GM19372 (cell line): ENCODE results near the gene CDCP1.
"Not testable (repeated sequence)": the region's sequence is repeated elsewhere in the genome, so short reads cannot be mapped to it uniquely, and the experiment has no call there.

Experiments
- ATAC-seq: cut with Tn5 transposase; IDR thresholded peaks from one replicate; pipeline ENCODE4 v1.9.1; 2021; ENCODE audit warnings: mild to moderate bottlenecking, low read depth, moderate library complexity; ENCODE audit not compliant: unreplicated experiment

Gene CDCP1

DNA sequence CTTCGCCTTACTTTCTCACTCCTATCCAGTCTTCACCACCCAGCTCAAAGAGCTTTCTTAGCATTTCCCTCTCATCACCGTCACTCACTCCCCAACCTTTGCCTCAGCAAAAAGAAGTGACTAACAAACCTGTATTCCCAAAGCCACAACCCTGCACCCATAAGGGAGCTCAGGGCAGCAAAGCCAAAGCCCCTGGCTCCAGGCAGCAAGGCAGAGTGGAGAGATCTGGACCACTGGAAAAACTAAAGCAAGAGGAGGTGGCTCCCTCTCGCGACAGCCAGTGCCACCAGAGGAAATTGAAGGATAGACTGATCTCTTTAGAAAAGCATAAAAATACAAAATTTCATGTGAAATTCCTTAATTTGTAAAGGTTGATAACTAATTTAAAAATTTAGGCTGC lies 25.1 kb upstream of the CDCP1 start:
- ATAC-seq: no peak

DNA sequence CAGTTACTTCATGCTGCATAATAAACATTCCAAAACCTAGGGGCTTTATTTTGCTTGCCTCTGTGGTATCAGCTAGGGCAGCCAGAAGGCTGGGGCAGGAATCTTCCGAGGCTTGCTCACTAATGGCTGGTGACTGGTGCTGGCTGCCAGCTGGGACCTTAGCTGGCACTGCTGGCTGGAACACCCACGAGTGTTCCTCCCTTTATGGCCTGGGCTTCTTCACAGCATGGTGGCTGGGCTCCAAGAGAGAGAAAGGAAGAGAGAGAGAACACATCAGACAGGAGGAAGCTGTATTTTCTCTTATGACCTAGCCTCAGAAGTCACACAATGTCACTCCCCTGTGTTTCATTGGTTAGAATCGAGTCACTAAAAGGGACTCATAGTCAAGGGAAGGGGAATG lies 23.9 kb upstream of the CDCP1 start:
- no peak for ATAC-seq

- no peak for ATAC-seq
Observed at GRCh38 chr3:45169125-45169904, 23.1 kb upstream of the CDCP1 start.

DNA sequence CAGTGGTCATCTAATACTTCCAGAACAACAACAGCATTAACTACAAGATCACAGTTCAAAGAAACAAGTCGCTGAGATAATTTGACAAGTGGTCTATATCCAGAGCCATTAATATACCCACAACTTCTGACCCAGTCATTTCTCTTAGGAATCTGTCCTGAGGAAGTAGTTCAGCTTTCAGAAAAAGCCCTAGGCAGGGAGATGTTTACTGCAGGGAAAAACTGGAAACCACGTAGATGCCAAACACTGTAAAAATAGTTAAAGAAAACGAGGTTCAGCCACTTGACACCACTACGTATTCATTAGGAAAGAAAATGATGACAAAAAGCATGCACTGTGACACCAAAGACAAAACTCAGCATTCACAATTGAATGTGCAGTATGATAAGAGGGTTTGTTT lies 22.3 kb upstream of the CDCP1 start:
- ATAC-seq: no peak

DNA sequence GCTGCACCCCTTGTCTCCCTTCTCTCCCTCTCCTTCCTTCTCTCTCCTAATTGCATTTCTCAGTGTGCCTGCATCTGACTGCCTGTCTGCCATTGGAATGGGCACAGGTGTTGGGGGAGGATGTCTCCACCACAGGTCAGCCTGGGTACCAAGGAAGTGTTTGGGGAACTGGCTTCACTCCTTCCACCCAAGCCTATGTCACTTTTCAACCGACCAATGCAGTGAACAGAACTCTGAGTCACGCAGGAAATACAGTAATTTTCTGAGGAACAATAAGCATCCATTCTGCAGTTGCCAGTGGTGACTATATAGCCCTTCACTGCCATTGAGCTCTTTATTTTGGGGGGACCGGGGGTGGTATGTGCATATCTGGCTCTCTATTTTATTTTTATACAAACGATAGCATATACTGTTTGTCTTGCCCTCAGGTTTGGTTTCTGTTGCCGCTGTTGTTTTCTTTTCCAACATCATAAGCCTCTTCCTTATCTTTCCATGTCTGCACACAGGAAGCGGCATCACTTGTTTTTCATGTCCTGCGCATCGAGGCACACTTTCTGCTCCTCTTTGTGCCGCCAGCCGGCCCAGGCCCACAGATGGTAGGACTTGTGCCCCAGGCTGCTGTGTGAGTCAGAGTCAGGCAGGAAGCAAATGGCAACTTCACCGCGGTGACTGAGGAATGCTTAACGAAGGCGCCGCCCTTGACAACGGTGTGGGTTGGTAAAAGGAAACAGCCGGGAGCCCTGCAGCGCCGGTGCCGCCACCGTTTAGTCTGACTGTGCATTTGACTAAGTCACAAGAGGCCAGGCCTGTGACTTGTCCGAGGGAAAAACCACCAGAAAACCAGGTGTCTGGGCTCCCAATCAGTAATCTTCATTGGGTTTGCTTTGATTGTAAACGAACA lies 21.1 kb upstream of the CDCP1 start:
- ATAC-seq: peak; percentile 56

GRCh38 chr3:45166321-45166879 lies 20.2 kb upstream of the CDCP1 start:
- ATAC-seq: no peak

DNA sequence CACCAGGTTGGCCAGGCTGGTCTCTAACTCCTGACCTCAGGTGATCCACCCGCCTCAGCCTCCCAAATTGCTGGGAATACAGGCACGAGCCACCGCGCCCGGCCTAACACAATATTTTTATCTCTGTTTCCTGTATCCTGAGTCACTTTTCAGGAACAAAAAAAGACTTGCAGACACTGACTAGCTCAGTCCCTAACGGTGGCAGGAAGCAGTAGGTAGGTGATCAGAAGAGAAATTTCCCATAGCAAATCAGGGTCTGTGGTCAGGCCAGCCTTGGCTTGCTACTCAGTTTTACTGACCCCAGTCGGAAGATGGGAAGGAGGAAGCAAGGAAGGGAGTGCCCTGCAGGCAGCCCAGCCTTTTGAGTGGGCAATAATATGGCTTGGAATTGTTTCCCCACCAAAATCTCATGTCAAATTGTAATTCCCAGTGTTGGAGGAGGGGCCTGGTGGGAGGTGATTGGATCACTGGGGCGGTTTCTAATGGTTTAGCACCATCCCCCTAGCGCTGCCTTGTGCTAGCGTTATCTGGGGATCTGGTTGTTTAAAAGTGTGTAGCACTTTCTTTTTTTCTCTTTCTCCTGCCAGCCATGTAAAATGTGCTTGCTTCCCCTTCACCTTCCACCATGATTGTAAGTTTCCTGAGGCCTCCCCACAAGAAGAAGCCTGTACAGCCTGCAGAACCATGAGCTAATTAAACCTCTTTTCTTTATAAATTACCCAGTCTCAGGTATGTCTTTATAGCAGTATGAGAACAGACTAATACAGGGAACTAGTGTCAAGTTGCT lies 19.5 kb upstream of the CDCP1 start:
- no peak for ATAC-seq

DNA sequence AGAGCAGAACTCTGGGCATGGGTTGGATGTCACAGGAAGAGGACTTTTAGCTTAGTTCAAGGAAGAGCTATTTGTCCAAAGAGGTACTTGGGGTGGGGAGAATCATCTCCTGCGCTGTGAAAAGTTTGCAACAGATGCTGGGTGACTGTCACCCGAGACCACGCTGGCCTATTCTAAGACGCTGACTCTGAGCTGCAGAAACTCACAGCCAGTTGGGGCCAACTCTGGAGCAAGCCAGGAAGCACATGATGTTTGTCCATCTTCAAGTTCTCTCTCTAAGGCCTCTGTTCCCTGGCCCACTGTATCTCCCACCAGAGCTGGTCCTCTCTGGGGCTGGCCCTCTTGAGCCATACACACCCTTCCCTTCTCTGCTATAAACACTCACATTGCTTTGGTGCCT lies 17.9 kb upstream of the CDCP1 start:
- no peak for ATAC-seq

- peak; percentile 59 for ATAC-seq
Observed at GRCh38 chr3:45163481-45163880, 17.3 kb upstream of the CDCP1 start.

DNA sequence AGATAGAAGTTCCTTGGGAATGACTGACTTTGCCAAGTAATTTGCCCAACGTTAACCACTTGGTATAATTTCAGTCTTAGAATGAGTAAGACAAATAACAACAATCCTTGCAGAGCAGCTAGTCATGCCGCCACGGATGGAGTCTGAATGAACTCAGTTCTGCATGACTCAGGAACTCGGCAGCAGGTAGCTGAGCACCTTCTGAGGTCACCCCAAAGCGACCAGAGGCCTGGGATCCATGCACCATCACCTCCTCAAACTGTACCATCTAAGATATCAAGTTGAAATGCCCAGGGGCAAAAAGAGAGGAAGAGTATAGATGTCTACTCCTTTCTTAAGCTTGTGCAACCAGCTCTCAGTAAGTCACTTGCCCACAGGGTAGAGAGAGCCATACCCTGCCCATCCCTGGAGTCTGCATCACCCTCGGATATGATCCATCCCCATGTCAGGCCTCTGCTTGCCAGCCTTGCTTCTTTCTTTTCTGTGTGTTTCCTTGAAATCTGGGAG lies 8.5 kb upstream of the CDCP1 start:
- no peak for ATAC-seq

GRCh38 chr3:45153658-45154437 lies 7.7 kb upstream of the CDCP1 start:
- no peak for ATAC-seq

DNA sequence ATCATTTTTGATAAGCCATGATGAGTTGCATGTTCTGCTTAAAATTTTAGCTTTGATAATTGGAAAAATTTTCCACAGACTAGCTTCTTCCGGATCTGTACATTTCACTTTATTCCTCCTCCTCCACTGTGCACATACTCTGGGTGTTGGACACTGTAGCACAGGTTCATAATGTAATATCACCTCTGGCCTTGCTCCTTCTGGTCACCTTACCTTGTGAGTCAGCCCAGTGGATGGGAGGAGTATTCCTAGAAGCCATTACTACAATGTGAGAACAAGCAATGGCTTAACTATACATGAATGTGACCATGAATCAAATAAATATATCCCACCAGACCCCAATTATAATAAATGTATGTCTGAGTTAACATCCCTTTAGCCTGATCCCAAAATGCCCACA lies 6.1 kb upstream of the CDCP1 start:
- ATAC-seq: no peak

DNA sequence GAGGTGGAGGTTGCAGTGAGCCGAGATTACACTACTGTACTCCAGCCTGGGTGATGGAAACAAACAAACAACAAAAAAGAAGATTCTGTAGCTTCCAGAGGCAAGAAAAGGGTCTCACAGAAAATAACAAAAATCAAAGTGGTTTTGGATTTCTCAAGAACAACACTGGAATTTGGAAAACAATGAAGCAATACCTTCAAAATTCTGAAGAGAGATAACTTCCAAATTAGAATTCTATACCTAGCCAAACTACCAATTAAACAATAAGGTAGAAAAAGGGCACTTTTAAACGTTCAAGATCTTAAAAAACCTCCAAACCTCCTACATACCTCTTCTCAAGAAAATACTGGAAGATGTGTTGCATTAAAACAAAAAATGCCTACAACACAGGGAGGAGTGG lies 4.9 kb upstream of the CDCP1 start:
- no peak for ATAC-seq

- no peak for ATAC-seq
Observed at GRCh38 chr3:45148921-45149320, 2.7 kb upstream of the CDCP1 start.

DNA sequence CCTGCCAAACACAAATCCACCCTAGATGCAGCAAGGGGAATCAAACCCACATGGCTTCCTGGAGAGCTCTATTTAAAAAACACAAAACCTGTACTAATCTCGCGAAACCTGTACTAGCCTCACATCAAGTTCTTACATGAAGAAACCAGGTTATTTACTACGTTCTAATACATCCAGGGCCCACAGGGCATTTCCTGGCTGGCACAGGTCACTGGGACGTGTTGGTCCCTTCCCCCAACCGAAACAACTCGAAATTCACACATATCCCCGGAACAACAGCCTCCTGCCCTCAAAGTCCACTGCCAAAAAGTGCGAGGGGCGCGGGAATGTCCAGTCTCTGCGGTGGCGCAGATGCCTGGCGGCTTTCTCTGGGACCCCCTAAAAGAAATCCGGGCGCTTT lies 955 bp downstream of the CDCP1 start:
- no peak for ATAC-seq

- ATAC-seq: no peak
Observed at GRCh38 chr3:45143673-45144671, 2.2 kb downstream of the CDCP1 start.

GRCh38 chr3:45140770-45141155 lies 5.4 kb downstream of the CDCP1 start:
- ATAC-seq: not testable (repeated sequence)

GRCh38 chr3:45140141-45140769 lies 5.9 kb downstream of the CDCP1 start:
- no peak for ATAC-seq
